ENCODE results near the gene COQ6.
A peak's percentile ranks its signal among the peaks of the same experiment; 100 is the strongest.
"Not testable (repeated sequence)": the region's sequence is repeated elsewhere in the genome, so short reads cannot be mapped to it uniquely, and the experiment has no call there.

Gene COQ6

DNA sequence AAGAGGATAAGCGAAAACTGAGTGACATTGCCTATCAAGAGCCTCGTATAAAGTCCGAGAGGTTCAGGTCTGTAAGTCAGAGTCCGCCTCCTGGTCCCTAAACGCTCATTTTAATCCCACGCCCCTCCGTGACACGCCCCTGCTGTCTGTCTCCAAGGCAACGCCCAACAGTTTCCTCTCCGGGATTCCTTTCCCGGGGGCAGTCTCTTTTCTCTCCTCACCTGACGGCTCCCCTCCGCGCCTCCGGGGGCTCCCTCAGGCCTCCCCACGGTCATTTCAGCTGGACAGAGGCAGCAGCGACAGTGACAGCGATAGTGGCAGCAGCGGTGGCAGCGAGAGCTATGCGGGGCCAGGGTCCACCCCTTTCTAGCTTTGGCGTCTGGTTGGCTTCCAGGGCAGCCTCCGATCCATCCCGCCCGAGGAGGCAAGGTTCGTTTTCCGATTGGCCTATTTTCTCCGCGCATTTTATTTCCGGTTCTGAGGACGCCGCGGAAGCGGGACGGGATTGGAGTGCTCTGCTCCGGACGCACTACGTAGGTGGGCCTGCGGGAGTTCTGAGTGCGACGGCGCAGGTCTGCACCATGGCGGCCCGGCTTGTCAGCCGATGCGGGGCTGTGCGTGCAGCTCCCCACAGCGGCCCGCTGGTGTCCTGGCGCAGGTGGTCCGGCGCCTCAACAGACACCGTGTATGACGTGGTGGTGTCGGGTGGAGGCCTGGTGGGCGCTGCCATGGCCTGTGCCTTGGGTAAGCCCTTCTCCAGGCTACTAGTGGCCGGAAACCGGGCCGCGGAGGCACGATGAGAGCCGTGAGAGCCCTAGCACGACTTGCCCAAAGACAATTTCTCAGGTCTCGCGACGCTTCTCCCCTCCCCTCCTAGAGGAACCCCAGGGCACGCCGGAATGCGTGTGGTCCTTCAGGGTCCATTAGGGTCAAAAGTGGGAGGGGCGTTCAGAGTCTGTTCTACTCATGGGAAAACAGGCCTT lies at the start of gene COQ6, which contains the start of gene FAM161B:
Gene COQ6 (plus strand): TSS at position 551 of the 983 bp plus-strand sequence. CDS start 31 bp downstream, at position 582.
Gene FAM161B (minus strand): TSS at position 343 of the 983 bp plus-strand sequence. CDS start 68 bp downstream, at position 275.
- DNase-seq, result peak; percentile 92 to 93

GRCh38 chr14:73903028-73903427 lies 47.1 kb upstream of the COQ6 start:
- DNase-seq, result no peak

DNA sequence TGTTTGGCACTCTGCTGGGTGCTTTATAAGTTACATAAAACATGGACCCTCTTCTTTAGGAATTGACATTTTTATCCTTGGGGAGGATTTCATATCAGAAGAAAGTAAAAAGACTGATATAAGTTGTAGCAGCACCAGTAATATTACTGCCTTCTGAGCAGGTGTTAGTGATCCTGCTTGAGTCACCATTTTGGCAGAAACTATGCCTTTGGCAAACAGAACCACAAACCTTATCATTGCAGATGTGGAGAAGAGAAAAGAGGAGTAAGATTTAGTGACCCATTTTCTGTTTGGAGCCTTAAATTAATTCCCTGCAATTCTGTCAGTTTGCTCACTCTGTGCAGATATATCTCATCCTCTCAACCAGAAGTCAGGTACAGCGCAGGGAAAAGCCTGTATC lies 40.4 kb upstream of the COQ6 start:
- DNase-seq, result no peak

DNA sequence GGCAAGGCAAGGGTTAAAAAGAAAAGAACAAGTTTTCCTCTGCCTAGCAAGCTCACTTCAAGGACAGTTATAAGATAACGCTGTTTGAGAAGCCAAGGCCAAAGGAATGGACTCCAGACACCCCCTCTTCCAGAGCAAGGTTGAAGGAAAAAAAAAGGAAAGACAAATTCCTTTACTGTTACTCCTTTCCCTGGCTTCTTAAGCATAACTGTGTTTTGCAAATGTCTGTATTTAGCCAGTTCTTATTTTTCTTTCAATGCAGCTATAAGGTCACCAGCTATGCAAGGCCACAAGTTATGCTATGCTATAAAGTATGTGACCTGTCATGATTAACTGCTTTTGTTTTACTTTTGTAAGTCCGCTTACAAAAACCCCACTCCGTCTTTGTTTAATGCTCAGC lies 36.8 kb upstream of the COQ6 start:
- no peak for DNase-seq

DNA sequence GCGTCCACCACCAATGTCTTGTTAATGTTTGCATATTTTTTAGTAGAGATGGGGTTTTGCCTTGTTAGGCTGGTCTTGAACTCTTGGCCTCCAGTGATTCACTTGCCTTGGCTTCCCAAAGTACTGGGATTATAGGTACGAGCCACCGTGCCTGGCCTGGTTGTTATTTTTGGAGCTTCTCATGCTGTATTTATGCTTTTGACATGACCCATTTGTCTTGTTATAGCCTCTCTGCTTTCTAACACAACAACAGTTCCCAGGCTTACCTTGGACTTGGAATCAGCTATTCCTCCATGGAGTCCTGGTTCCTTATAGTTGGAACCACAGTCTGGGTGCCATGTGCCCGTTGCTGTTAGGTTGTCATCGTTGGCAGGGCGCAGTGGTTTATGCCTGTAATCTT lies 33.8 kb upstream of the COQ6 start:
- no peak for DNase-seq

- DNase-seq, result not testable (repeated sequence)
Observed at GRCh38 chr14:73919457-73919856, 30.6 kb upstream of the COQ6 start.

DNA sequence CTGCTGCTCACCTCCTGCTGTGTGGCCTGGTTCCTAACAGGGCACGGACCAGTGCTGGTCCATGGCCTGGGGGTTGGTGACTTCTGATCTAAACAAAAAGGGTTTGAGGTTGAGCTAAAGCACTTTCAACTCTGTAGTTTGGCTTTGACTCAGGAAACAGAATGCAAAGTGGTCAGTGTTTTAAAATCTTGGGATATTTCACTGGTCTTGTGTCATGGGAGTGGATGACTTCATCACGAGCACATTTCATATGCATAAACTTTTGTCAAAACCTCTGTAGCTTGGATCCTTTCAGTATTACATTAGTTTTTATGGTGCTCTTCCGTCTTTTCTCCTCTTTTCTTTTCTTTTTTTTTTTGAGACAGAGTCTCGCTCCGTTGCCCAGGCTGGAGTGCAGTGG lies 25.8 kb upstream of the COQ6 start:
- no peak for DNase-seq

DNA sequence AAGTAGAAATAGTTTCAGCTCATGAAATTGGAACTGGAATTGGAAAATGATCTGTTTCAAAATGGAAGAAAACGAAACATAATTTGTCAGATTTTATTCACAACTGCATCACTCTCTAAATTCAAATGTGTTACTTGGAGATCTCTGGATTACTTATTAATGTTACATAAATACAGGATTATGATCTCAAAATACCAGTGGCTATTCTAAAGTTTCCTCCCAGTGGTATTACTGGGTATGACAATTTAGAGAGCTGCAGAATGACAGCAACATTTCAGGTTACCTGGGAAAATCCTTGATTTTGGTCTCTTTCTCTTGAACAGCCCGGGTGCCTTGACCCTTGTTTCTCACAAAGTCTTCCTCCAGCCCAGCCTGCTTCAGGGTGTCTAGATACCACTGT lies 14.4 kb upstream of the COQ6 start:
- DNase-seq, result peak; percentile 30 to 36

GRCh38 chr14:73936548-73936947 lies 13.6 kb upstream of the COQ6 start:
- DNase-seq, result no peak

DNA sequence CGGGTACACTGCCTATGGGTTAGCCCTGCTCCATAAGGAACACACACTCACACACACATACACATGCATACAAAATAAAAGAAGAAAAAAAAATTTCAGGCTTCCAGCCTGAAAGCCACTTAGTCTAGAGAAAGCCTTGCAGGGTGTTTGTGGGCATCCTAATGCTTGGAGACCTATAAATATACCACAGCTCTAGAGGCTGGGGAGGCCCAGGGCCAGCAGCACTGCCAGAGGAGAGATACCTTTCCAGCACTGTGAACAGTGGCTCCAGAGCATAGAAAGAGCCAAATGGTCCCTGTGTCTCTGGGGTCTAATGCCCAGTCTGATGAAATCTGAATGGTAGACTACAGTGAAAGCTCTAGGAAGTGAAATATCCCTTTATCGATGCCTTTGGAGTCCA lies 13.1 kb upstream of the COQ6 start:
- DNase-seq, result no peak

DNA sequence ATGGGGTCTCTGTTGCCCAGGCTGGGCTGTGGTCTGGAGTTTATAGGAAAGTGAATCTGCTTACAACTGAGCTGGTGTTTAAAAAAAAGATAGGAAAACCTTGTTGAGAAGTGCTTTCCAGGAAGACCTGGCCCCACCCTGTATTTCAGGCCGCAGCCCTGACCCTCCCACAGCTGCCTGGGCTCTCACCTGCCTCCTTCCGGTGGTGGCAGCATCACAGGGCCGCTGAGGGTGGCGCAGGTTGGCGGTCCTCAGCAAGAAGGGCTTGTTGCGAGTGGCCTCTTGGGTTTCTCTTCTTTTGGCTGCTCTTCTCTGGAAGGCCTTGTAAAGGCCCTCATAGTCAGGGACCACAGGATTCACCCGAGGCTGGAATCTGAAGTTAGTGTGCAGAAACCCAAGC lies 7.9 kb upstream of the COQ6 start:
- DNase-seq, result no peak

DNA sequence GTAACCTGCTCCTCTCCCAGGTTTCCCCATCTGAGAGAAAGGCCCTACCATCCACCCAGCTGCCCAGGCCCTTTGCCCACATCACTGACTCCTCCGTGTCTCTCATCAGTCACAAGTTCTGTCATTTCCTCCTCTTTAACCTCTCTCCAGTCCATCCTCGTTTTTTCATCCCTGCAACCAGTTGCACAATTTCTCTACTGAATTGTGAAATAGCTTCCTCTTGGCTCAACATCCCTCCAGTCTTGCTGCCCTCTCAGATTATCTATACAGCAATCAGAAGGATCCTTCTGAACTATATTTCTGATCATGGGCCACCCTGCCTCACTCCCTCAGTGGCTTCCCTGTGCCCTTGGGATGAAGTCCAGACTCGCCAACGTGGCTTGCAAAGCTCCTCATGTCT lies 7.0 kb upstream of the COQ6 start:
- peak; percentile 95 to 96 for DNase-seq

- no peak for DNase-seq
Observed at GRCh38 chr14:73944432-73945158, 5.5 kb upstream of the COQ6 start.

- DNase-seq, result no peak
Observed at GRCh38 chr14:73945159-73945670, 4.9 kb upstream of the COQ6 start.

GRCh38 chr14:73953731-73954130 lies 3.6 kb downstream of the COQ6 start:
- DNase-seq, result no peak

GRCh38 chr14:73955674-73956073 lies 5.6 kb downstream of the COQ6 start:
- DNase-seq, result no peak

- no peak for DNase-seq
Observed at GRCh38 chr14:73958591-73958990, 8.5 kb downstream of the COQ6 start.

DNA sequence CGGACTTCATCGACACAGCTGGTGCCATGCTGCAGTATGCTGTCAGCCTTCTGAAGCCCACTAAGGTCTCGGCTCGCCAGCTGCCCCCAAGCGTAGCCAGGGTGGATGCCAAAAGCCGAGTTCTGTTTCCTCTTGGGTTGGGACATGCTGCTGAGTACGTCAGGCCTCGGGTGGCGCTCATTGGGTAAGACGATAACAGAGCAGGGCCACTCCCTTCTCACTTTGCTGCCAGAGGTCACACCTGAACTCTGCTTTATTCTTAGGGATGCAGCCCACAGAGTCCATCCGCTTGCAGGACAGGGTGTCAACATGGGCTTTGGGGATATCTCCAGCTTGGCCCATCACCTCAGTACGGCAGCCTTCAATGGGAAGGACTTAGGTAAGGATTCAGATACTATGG lies 11.1 kb downstream of the COQ6 start:
- no peak for DNase-seq

DNA sequence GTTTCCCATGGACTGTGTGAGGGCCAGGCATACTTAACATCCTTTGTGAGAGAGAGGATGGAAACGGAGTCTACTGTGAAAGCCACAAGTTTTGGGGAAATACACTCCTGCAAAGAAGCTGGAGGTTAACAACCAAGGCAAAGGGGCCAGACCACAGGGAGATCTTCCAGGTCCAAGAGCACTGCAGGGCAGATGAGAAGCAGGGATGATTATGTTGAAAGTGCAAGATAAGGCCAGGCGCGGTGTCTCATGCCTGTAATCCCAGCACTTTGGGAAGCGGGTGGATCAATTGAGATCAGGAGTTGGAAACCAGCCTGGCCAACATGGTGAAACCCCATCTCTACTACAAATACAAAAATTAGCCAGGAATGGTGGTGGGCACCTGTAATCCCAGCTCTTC lies 15.1 kb downstream of the COQ6 start:
- no peak for DNase-seq

GRCh38 chr14:73968885-73969284 lies 18.8 kb downstream of the COQ6 start:
- DNase-seq, result no peak

- no peak for DNase-seq
Observed at GRCh38 chr14:73973497-73973896, 23.4 kb downstream of the COQ6 start.

- no peak for DNase-seq
Observed at GRCh38 chr14:73976125-73976524, 26.0 kb downstream of the COQ6 start.

DNA sequence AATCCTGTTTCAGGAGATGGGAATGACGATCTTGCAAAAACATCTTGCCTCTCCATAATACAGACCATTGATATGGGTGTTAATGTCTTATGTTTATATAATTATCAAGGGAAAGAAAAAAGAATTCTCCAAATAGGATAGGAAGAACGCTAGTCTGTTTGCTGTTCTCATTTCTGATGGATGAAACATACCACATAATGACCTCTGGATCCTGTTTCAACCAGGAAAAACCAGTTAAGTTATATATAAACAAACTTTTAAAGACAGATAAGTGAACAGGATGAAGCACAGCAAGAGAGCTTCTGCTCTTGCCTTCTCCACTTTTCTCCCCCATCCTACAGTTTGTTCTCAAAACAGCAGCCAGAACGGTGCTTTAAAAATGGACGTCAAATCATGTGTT lies 27.8 kb downstream of the COQ6 start:
- DNase-seq, result no peak

- no peak for DNase-seq
Observed at GRCh38 chr14:73988065-73988464, 38.0 kb downstream of the COQ6 start.
